Measurements from ENCODE around the gene MTREX.

MTREX gene

DNA sequence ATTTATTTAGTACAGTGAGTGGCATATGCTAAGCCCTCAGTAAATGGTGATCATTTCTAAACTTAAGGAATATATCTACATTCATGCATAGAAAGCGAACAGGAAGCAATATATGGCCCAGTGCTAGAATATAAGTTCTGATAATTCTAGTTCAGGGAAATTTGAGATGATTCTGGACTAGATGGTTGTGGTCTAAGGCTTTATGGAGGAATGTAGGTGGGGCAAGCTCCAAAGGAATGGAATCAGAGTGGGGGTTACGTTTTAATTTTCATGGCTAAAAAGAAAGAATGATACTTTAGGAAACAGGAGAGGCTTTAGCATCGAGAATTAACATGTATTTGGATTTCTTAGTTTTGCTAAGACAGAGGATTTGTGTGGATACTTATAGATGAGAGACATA lies 56.1 kb downstream of the MTREX start:
- peaks cover 2% of the 10 kb centered on the region for H3K36me3 ChIP-seq (ENCODE audit: control insufficient read depth, insufficient read depth, low read length)
- no peaks in the 10 kb centered on the region for H3K9me3 ChIP-seq (ENCODE audit: control insufficient read depth, low read length)
- H3K4me3 ChIP-seq (ENCODE audit: low read length): no peak overlapping the region
- no peak overlapping the region for H3K9ac ChIP-seq (ENCODE audit: low read length)
- H3K27me3 ChIP-seq (ENCODE audit: control insufficient read depth, insufficient read depth, low read length): no peaks in the 10 kb centered on the region
- no peaks in the 10 kb centered on the region for H3K4me1 ChIP-seq (ENCODE audit: control insufficient read depth, insufficient read depth, low read length)

DNA sequence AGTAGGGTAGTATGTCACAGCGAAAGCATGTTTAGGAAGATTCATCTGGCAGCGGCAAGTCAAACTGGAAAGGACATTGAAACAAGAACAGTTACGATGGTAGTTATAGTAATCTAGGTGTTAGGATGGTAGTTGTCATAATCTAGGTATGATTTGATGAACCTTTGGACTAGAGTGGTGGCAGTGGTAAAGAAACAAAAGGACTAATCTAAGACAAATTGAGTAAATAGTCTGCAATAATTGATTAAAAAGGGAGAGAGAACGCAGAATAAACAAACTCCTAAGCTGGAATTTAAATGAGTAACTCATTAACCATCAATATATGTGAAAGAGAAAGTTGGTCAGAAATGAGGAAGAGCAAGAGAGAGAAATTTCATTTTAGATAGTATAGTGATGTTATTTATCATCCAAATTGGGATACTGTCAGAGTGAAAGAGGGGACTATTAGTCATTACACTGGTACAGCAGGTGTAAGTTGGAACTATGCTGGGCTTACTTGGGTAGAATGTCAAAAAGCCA lies 56.8 kb downstream of the MTREX start:
- H3K9me3 ChIP-seq (ENCODE audit: control insufficient read depth, low read length): no peaks in the 10 kb centered on the region
- H3K27me3 ChIP-seq (ENCODE audit: control insufficient read depth, insufficient read depth, low read length): no peaks in the 10 kb centered on the region
- H3K36me3 ChIP-seq (ENCODE audit: control insufficient read depth, insufficient read depth, low read length): no peaks in the 10 kb centered on the region
- H3K4me3 ChIP-seq (ENCODE audit: low read length): no peak overlapping the region
- no peaks in the 10 kb centered on the region for H3K4me1 ChIP-seq (ENCODE audit: control insufficient read depth, insufficient read depth, low read length)
- H3K9ac ChIP-seq (ENCODE audit: low read length): no peak overlapping the region

DNA sequence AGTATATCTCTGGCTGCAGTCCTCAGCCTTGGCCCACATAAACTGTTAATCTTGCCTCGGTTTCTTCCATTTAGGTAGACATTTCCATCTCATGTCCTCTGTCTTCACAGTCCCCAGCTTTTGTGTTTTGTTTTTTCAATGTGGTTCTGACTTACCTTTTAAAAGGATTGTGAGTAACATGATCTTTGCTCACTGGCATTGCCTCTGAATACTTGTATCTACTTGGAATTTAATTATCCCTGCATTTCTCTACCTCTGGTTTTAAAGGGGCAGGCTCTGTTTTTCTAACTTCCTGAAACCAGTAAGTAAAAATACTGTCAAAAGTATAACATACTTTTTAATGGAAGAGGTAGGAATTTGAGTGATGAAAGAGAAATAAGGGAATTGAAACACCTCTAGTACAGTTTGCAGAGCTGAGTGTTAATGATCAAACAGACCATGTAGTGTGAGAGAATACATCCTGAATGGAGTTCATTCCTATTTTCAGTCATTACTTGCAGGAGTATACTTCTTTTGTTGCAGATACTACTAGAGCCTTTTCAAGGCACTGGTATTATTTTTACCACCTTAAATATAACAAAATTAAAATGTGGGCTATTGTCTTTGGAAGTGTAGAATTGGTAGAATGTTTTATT lies 62.6 kb downstream of the MTREX start:
- no peaks in the 10 kb centered on the region for H3K36me3 ChIP-seq (ENCODE audit: control insufficient read depth, insufficient read depth, low read length)
- no peaks in the 10 kb centered on the region for H3K9me3 ChIP-seq (ENCODE audit: control insufficient read depth, low read length)
- H3K27me3 ChIP-seq (ENCODE audit: control insufficient read depth, insufficient read depth, low read length): no peaks in the 10 kb centered on the region
- no peak overlapping the region for H3K9ac ChIP-seq (ENCODE audit: low read length)
- no peaks in the 10 kb centered on the region for H3K4me1 ChIP-seq (ENCODE audit: control insufficient read depth, insufficient read depth, low read length)
- H3K4me3 ChIP-seq (ENCODE audit: low read length): no peak overlapping the region

DNA sequence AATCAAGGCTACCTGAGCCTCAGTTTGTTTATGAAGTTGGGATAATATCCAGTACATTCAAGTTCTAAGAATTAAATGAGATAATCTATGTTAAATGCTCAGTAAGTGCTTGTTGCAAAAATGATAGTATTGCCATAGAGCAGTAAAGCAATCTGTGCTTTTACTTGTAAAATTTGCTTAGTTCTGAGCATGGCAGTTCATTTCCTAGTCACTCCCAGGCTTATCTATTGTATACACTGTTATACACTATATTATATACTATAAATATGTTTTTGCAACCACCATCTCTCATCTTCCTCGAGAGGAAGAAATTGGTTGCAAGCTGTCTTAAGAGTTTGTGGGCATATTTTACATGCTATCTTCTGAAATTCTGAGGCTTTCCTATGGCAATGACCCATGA lies 63.4 kb downstream of the MTREX start:
- Histone ChIP-seq H3K9me3 (ENCODE audit: control insufficient read depth, low read length) (no peaks in the 10 kb centered on the region), H3K36me3 (ENCODE audit: control insufficient read depth, insufficient read depth, low read length) (no peaks in the 10 kb centered on the region), H3K4me1 (ENCODE audit: control insufficient read depth, insufficient read depth, low read length) (no peaks in the 10 kb centered on the region), H3K9ac (ENCODE audit: low read length) (no peak overlapping the region), H3K4me3 (ENCODE audit: low read length) (no peak overlapping the region), H3K27me3 (ENCODE audit: control insufficient read depth, insufficient read depth, low read length) (no peaks in the 10 kb centered on the region)

DNA sequence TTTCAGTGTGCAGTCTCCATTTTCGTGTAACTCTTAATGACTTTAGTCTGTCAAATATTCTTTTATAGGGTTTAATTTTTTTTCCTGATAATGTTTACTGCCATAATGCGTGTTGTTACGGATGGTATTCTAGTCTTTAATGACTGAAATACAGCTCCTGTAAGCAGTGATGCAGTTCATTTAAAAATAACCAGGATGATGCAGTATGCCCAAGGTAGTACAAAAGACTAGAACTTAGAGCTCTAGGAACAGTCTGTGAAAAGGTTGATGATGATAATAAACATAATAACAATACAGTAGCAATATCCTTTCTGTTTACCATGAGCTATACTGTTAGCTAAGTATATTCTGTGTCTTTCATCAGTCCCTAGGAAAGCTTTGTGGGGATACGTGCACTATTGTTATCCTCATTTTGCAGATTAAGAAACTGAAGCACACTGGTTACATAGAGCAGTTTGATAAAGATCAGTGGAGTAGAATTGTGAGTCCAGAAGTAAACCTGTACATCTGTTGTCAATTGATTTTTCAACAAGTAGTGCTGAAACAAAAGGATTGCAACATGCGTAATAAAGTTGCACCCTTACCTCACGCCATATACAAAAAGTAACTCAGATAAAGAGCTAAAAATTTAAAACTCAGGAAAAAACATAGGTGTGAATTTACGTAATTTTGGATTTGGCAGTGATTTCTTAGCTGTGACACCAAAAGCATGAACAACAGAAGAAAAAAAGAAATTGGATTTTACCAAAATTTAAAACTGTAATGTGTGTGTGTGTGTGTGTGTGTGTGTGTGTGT lies 64.5 kb downstream of the MTREX start:
- Histone ChIP-seq H3K36me3 (ENCODE audit: control insufficient read depth, insufficient read depth, low read length) (no peaks in the 10 kb centered on the region), H3K4me3 (ENCODE audit: low read length) (no peak overlapping the region), H3K9me3 (ENCODE audit: control insufficient read depth, low read length) (no peaks in the 10 kb centered on the region), H3K4me1 (ENCODE audit: control insufficient read depth, insufficient read depth, low read length) (peaks cover 2% of the 10 kb centered on the region), H3K9ac (ENCODE audit: low read length) (no peak overlapping the region), H3K27me3 (ENCODE audit: control insufficient read depth, insufficient read depth, low read length) (no peaks in the 10 kb centered on the region)

DNA sequence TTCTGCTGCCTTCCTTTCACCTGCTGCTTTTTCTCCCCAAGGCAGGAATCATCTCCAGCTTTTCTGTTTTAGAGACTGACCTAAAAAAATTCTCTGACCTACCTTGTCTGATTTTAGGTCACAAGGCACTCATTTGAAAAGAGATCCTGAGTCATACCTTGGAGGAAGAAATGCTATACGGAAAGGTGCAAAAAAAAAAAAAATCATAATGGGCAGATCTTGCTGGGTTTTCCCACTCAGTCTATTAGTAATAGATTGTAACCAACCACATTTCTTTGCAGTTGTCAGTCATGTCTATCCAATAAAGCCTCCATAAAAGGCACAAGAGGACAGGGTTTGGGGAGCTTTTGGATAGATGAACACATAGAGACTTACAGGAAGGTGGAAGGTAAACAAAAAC lies 70.0 kb downstream of the MTREX start:
- H3K9me3 ChIP-seq (ENCODE audit: control insufficient read depth, low read length): no peaks in the 10 kb centered on the region
- no peak overlapping the region for H3K4me3 ChIP-seq (ENCODE audit: low read length)
- no peaks in the 10 kb centered on the region for H3K27me3 ChIP-seq (ENCODE audit: control insufficient read depth, insufficient read depth, low read length)
- no peak overlapping the region for H3K9ac ChIP-seq (ENCODE audit: low read length)
- peaks cover 8% of the 10 kb centered on the region for H3K4me1 ChIP-seq (ENCODE audit: control insufficient read depth, insufficient read depth, low read length)
- H3K36me3 ChIP-seq (ENCODE audit: control insufficient read depth, insufficient read depth, low read length): no peaks in the 10 kb centered on the region

DNA sequence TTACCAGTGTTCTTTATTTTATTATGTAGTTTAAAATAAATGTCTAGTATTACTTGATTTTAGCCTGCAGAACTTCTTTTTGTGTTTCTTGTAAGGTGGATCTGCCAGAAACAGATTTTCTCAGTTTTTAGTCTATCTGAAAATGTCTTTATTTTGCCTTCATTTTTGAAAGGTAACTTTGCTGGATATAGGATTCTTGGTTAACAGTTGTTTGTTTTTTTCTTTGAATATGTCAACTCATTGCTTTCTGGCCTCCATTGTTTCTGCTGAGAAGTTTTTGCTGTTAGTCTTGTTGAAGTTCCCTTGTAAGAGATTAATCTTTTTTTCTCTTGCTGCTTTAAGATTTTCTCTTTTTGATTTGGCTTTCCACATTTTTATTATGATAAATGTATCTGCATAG lies 75.5 kb downstream of the MTREX start:
- Histone ChIP-seq H3K4me1 (ENCODE audit: control insufficient read depth, insufficient read depth, low read length) (no peaks in the 10 kb centered on the region), H3K4me3 (ENCODE audit: low read length) (no peak overlapping the region), H3K27me3 (ENCODE audit: control insufficient read depth, insufficient read depth, low read length) (no peaks in the 10 kb centered on the region), H3K9me3 (ENCODE audit: control insufficient read depth, low read length) (no peaks in the 10 kb centered on the region), H3K36me3 (ENCODE audit: control insufficient read depth, insufficient read depth, low read length) (no peaks in the 10 kb centered on the region), H3K9ac (ENCODE audit: low read length) (no peak overlapping the region)

DNA sequence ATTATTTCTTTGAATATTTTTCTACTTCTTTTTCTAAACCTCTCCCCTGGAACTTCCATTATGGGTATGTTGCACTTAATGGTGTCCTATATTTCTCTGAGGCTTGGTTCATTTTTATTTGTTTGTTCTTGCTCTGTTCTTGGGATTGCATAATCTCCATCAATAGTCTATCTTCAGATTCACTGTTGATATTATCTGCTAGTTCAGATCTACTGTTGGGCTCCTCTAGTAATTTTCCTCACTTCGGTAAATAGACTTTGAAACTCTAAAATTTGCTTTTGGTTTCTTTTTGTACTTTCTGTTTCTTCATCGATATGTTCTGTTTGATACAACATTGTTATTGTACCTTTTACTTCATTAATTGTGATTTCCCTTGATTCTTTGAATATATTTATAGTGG lies 76.3 kb downstream of the MTREX start:
- no peaks in the 10 kb centered on the region for H3K9me3 ChIP-seq (ENCODE audit: control insufficient read depth, low read length)
- H3K9ac ChIP-seq (ENCODE audit: low read length): no peak overlapping the region
- no peak overlapping the region for H3K4me3 ChIP-seq (ENCODE audit: low read length)
- no peaks in the 10 kb centered on the region for H3K36me3 ChIP-seq (ENCODE audit: control insufficient read depth, insufficient read depth, low read length)
- H3K27me3 ChIP-seq (ENCODE audit: control insufficient read depth, insufficient read depth, low read length): no peaks in the 10 kb centered on the region
- no peaks in the 10 kb centered on the region for H3K4me1 ChIP-seq (ENCODE audit: control insufficient read depth, insufficient read depth, low read length)

DNA sequence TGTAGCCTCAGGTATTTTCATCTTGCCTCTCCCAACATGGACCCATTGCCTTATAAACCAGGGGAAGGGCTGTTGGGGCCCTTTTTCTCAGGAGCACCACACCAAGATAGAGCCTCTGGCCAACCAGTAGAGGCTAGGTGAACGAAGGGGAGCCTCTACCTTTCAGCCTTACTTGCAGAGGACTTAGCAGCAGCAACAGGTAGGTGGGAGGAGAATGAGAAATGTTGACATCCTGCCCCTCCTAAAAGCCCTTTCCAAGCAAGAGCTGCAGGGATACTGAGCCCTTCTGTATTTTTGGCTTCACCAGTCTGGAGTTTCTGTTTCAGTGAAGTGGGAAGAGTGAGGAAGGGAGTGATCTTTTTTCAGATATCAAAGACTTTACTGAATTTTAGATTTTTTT lies 77.4 kb downstream of the MTREX start:
- Histone ChIP-seq H3K36me3 (ENCODE audit: control insufficient read depth, insufficient read depth, low read length) (no peaks in the 10 kb centered on the region), H3K9ac (ENCODE audit: low read length) (no peak overlapping the region), H3K9me3 (ENCODE audit: control insufficient read depth, low read length) (no peaks in the 10 kb centered on the region), H3K27me3 (ENCODE audit: control insufficient read depth, insufficient read depth, low read length) (no peaks in the 10 kb centered on the region), H3K4me3 (ENCODE audit: low read length) (no peak overlapping the region), H3K4me1 (ENCODE audit: control insufficient read depth, insufficient read depth, low read length) (peaks cover 6% of the 10 kb centered on the region)

DNA sequence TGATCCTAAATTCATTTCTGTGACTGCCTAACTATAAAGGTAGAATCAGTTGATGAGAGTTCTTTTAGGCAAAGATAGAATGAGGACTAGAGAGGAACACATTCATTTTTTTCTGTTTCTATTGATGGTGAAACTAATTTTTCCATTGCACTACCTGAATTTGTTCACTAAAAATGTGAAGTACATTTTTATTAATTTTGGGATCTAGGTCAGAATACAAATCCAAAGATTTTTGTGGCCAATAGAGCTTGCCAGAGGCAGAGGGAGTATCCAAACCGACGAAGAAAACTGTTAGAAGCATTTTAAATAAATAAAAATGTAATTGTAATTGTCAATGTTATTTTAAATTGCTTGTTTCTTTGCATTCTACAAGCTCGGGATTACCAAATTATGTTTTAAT lies 78.1 kb downstream of the MTREX start:
- Histone ChIP-seq H3K9me3 (ENCODE audit: control insufficient read depth, low read length) (no peaks in the 10 kb centered on the region), H3K9ac (ENCODE audit: low read length) (no peak overlapping the region), H3K27me3 (ENCODE audit: control insufficient read depth, insufficient read depth, low read length) (no peaks in the 10 kb centered on the region), H3K4me3 (ENCODE audit: low read length) (no peak overlapping the region), H3K4me1 (ENCODE audit: control insufficient read depth, insufficient read depth, low read length) (peaks cover 9% of the 10 kb centered on the region), H3K36me3 (ENCODE audit: control insufficient read depth, insufficient read depth, low read length) (no peaks in the 10 kb centered on the region)

DNA sequence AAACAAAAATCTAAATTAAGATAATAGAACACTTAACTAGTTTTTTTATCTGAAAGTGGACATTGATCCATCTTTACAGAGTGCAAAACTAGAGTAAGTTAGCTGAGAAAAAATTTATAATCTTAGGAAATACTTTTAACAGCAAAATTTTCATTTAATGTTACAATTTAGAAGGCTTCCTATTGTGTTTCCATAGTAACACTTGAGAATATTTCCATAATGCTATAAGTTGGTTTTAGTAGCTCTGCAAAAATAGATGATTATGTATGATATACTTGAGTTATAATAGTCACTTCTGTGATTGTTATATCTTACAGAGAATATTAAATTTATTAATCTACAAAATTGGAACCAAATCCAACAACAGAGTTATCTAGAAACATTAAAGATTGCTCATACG lies 78.6 kb downstream of the MTREX start:
- no peak overlapping the region for H3K4me3 ChIP-seq (ENCODE audit: low read length)
- peaks cover 14% of the 10 kb centered on the region for H3K4me1 ChIP-seq (ENCODE audit: control insufficient read depth, insufficient read depth, low read length)
- H3K27me3 ChIP-seq (ENCODE audit: control insufficient read depth, insufficient read depth, low read length): no peaks in the 10 kb centered on the region
- H3K9ac ChIP-seq (ENCODE audit: low read length): no peak overlapping the region
- no peaks in the 10 kb centered on the region for H3K36me3 ChIP-seq (ENCODE audit: control insufficient read depth, insufficient read depth, low read length)
- H3K9me3 ChIP-seq (ENCODE audit: control insufficient read depth, low read length): no peaks in the 10 kb centered on the region

DNA sequence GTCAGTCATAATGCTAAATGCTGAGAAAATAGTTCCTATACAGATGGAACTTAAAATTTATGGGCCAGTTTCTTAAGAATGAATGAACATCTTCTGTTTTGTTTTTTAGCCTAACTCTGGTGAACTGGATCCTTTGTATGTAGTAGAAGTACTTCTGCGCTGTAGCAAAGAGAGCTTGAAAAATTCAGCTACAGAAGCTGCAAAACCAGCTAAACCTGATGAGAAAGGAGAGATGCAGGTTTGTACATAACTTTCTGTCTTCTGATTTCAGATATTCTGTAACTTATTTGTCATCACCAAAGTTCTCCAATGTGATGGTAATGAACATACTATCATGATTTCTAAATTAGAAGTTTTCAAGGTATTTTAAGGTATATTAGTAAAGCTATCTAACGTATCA lies 80.1 kb downstream of the MTREX start:
- Histone ChIP-seq H3K9me3 (ENCODE audit: control insufficient read depth, low read length) (no peaks in the 10 kb centered on the region), H3K36me3 (ENCODE audit: control insufficient read depth, insufficient read depth, low read length) (no peaks in the 10 kb centered on the region), H3K4me3 (ENCODE audit: low read length) (no peak overlapping the region), H3K4me1 (ENCODE audit: control insufficient read depth, insufficient read depth, low read length) (peaks cover 20% of the 10 kb centered on the region), H3K27me3 (ENCODE audit: control insufficient read depth, insufficient read depth, low read length) (no peaks in the 10 kb centered on the region), H3K9ac (ENCODE audit: low read length) (no peak overlapping the region)

All from mucosa of stomach (tissue), 1 donor.